ENCODE data around the gene PPP2R5E. TPM values are rescaled to one million over a fixed set of nuclear protein-coding genes. Genes with fewer than 3 reads are reported as not detected.

PPP2R5E gene
- total and polyA plus RNA-seq, 7 experiments from 2014 or later: 29.2 to 47.8 (median 37.5) TPM

- Mint-ChIP-seq H3K27ac (no peak overlapping the region), H3K27me3 (peaks cover 5 to 23% (median 12%) of the 10 kb centered on the region in 5 donors), H3K4me1 (no peaks in the 10 kb centered on the region), H3K4me3 (no peak overlapping the region), H3K9me3 (peaks cover 0 to 4% (median 0%) of the 10 kb centered on the region in 11 donors), H3K36me3 (no peaks in the 10 kb centered on the region)
- peaks cover 0 to 2% of the 10 kb centered on the region in 2 donors for H3K27me3 ChIP-seq (ENCODE audit: control insufficient read depth in 2 of 2, insufficient read depth in 2 of 2, low read length in 2 of 2)
- DNase-seq (no peak), ATAC-seq (no peak)
- H3K9me3 ChIP-seq (ENCODE audit: control insufficient read depth in 2 of 3, low read length in 3 of 3): no peaks in the 10 kb centered on the region
- ChIA-PET POLR2A (no interaction called here), CTCF (no interaction called here)
- no peaks in the 10 kb centered on the region for H3K4me1 ChIP-seq (ENCODE audit: control insufficient read depth in 2 of 2, insufficient read depth in 2 of 2, low read length in 2 of 2)
- intact Hi-C loops (cut with micrococcal nuclease): no loop called here
- no peaks in the 10 kb centered on the region for H3K36me3 ChIP-seq (ENCODE audit: control insufficient read depth in 2 of 3, insufficient read depth in 3 of 3, low read length in 3 of 3)
- H3K4me3 ChIP-seq (ENCODE audit: low read length): no peak overlapping the region
- no peak overlapping the region for H3K27ac ChIP-seq (ENCODE audit: low read depth, low read length)
Observed at GRCh38 chr14:63322897-63323573, 220.1 kb downstream of the PPP2R5E start.

GRCh38 chr14:63322472-63322871, 220.7 kb downstream of the PPP2R5E start:
- H3K36me3 Mint-ChIP-seq: no peaks in the 10 kb centered on the region
- H3K9me3 Mint-ChIP-seq: peaks cover 0 to 4% (median 0%) of the 10 kb centered on the region in 11 donors
- POLR2A ChIA-PET: no interaction called here

More at GRCh38 chr14:63322472-63322871, 220.7 kb downstream of the PPP2R5E start:
- Histone ChIP-seq H3K9me3 (ENCODE audit: control insufficient read depth in 2 of 3, low read length in 3 of 3) (no peaks in the 10 kb centered on the region), H3K4me1 (ENCODE audit: control insufficient read depth in 2 of 2, insufficient read depth in 2 of 2, low read length in 2 of 2) (no peaks in the 10 kb centered on the region), H3K4me3 (ENCODE audit: low read length) (no peak overlapping the region), H3K27ac (ENCODE audit: low read depth, low read length) (no peak overlapping the region), H3K36me3 (ENCODE audit: control insufficient read depth in 2 of 3, insufficient read depth in 3 of 3, low read length in 3 of 3) (no peaks in the 10 kb centered on the region), H3K27me3 (ENCODE audit: control insufficient read depth in 2 of 2, insufficient read depth in 2 of 2, low read length in 2 of 2) (no peaks in the 10 kb centered on the region)
- H3K27ac Mint-ChIP-seq: no peak overlapping the region
- DNase-seq: no peak
- CTCF ChIA-PET: no interaction called here
- peaks cover 5 to 26% (median 12%) of the 10 kb centered on the region in 5 donors for H3K27me3 Mint-ChIP-seq
- no peaks in the 10 kb centered on the region for H3K4me1 Mint-ChIP-seq
- no peak for ATAC-seq
- intact Hi-C loops (cut with micrococcal nuclease): no loop called here
- H3K4me3 Mint-ChIP-seq: no peak overlapping the region

Other genes with a start within 250 kb of the PPP2R5E start
- gene GPHB5, start 224.4 kb downstream of the PPP2R5E start, total RNA-seq: not detected
- gene GPHB5, start 224.4 kb downstream of the PPP2R5E start, polyA plus RNA-seq: not detected
- gene WDR89, start 98.5 kb upstream of the PPP2R5E start, total RNA-seq: 10 to 100 TPM; 12.6 to 44.1 (median 24.0) TPM
- 10 to 100 TPM; 18.6 to 32.7 TPM for gene WDR89, start 98.5 kb upstream of the PPP2R5E start, polyA plus RNA-seq
- gene SGPP1, start 184.7 kb upstream of the PPP2R5E start, total RNA-seq: 10 to 100 TPM; 15.1 to 17.7 (median 15.7) TPM
- 10 to 100 TPM; 11.5 to 13.1 TPM for gene SGPP1, start 184.7 kb upstream of the PPP2R5E start, polyA plus RNA-seq